SK-N-SH treated with all-trans-retinoic acid at 6 μM for 48 hours (cell line): Measurements from ENCODE around the gene PRKCE.

Source experiments
- ARNTL ChIP-seq: fragments of 450-650 bp; formaldehyde crosslinking; IDR thresholded peaks from 2 replicates; pipeline ENCODE4 v1.5.0; 2020; ENCODE audit warnings: low read depth, mild to moderate bottlenecking, moderate library complexity, borderline replicate concordance
- BACH2 ChIP-seq: fragments of 250-450 bp; sonication (Bioruptor Pico); IDR thresholded peaks from 2 replicates; pipeline ENCODE4 v1.9.0; 2021; ENCODE audit warnings: mild to moderate bottlenecking, borderline replicate concordance
- ISL1 ChIP-seq: fragments of 250-450 bp; sonication (Bioruptor Pico); IDR thresholded peaks from 2 replicates; pipeline ENCODE4 v2.1.2; 2022; ENCODE audit warnings: mild to moderate bottlenecking, moderate library complexity
- RARB ChIP-seq: fragments of 250-450 bp; sonication (Bioruptor Pico); IDR thresholded peaks from 2 replicates; pipeline ENCODE4 v1.8.0; 2021; ENCODE audit warnings: mild to moderate bottlenecking, moderate library complexity
- ZC3H10 ChIP-seq: fragments of 250-450 bp; sonication (Bioruptor Pico); IDR thresholded peaks from 2 replicates; pipeline ENCODE4 v1.5.1; 2021; ENCODE audit warnings: mild to moderate bottlenecking, moderate library complexity
- ZFP3 ChIP-seq: fragments of 250-450 bp; sonication (Bioruptor Pico); IDR thresholded peaks from 2 replicates; pipeline ENCODE4 v1.5.0; 2020; ENCODE audit warnings: mild to moderate bottlenecking, moderate library complexity
- ZFP30 ChIP-seq: fragments of 450-650 bp; formaldehyde crosslinking; IDR thresholded peaks from 2 replicates; pipeline ENCODE4 v1.5.0; 2022; ENCODE audit warnings: mild to moderate bottlenecking, moderate library complexity
- ZNF70 ChIP-seq: fragments of 450-650 bp; formaldehyde crosslinking; IDR thresholded peaks from 2 replicates; pipeline ENCODE4 v1.5.0; 2020; ENCODE audit warnings: mild to moderate bottlenecking, moderate library complexity
- ZNF8 ChIP-seq: fragments of 450-650 bp; formaldehyde crosslinking; IDR thresholded peaks from 2 replicates; pipeline ENCODE4 v1.5.0; 2020; ENCODE audit warnings: mild to moderate bottlenecking, moderate library complexity
- TF ChIP-seq, protein P1 (sequence below): fragments of 250-450 bp; sonication (Bioruptor Pico); IDR thresholded peaks from 2 replicates; pipeline ENCODE4 v1.5.1; 2020; ENCODE audit warnings: low read depth, mild to moderate bottlenecking, moderate library complexity
- TF ChIP-seq, protein P2 (sequence below): fragments of 250-450 bp; sonication (Bioruptor Pico); IDR thresholded peaks from 2 replicates; pipeline ENCODE4 v1.8.0; 2020; ENCODE audit warnings: mild to moderate bottlenecking, moderate library complexity, borderline replicate concordance

DNA sequence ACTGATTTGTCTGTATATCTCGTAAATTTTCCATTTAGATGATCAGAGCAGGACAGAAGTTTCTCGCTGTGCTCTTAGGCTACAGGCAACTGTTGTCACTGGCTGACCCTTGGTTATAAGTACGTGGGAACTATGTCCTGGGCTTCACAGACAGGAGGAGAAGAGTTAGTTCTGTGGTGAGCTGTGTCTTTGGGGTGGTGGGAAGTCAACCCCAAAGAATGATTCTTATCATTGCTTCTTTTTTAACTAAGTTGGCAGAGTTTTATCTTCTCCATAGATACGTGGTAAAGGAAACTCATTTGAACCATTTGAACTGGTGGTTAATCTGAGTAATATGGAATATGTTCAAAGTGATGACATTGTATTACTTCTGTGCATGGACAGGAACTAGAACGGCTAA, 415.1 kb downstream of the PRKCE start:
- no peak for TF ChIP-seq ZNF8 (CRISPR knock-in tag)
- TF ChIP-seq ISL1 (CRISPR knock-in tag): no peak
- no peak for TF ChIP-seq ZC3H10 (CRISPR knock-in tag)
- TF ChIP-seq, protein P1, sequence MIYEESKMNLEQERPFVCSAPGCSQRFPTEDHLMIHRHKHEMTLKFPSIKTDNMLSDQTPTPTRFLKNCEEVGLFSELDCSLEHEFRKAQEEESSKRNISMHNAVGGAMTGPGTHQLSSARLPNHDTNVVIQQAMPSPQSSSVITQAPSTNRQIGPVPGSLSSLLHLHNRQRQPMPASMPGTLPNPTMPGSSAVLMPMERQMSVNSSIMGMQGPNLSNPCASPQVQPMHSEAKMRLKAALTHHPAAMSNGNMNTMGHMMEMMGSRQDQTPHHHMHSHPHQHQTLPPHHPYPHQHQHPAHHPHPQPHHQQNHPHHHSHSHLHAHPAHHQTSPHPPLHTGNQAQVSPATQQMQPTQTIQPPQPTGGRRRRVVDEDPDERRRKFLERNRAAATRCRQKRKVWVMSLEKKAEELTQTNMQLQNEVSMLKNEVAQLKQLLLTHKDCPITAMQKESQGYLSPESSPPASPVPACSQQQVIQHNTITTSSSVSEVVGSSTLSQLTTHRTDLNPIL (CRISPR knock-in tag): no peak
- no peak for TF ChIP-seq RARB (CRISPR knock-in tag)
- TF ChIP-seq ZFP3 (CRISPR knock-in tag): no peak
- no peak for TF ChIP-seq ZFP30
- no peak for TF ChIP-seq ZNF70 (CRISPR knock-in tag)
- TF ChIP-seq, protein P2, sequence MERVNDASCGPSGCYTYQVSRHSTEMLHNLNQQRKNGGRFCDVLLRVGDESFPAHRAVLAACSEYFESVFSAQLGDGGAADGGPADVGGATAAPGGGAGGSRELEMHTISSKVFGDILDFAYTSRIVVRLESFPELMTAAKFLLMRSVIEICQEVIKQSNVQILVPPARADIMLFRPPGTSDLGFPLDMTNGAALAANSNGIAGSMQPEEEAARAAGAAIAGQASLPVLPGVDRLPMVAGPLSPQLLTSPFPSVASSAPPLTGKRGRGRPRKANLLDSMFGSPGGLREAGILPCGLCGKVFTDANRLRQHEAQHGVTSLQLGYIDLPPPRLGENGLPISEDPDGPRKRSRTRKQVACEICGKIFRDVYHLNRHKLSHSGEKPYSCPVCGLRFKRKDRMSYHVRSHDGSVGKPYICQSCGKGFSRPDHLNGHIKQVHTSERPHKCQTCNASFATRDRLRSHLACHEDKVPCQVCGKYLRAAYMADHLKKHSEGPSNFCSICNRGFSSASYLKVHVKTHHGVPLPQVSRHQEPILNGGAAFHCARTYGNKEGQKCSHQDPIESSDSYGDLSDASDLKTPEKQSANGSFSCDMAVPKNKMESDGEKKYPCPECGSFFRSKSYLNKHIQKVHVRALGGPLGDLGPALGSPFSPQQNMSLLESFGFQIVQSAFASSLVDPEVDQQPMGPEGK: no peak; the same call in 1 of the 2 replicates
- no peak for TF ChIP-seq ARNTL (CRISPR knock-in tag)
- no peak for TF ChIP-seq BACH2 (CRISPR knock-in tag)
